B cell (primary cell): ENCODE results near the gene ZNF804A. TPM values are rescaled to one million over a fixed set of nuclear protein-coding genes. Genes with fewer than 3 reads are reported as not detected.

Source experiments
- ATAC-seq: fragments of 200-7000 bp; cut with Tn5 transposase; one replicate; pipeline ENCODE4 v1.10.0; 2021; ENCODE audit warnings: low read depth, mild to moderate bottlenecking, moderate number of reproducible peaks, moderate library complexity
- CTCF ChIA-PET: fragments of 350-600 bp; sonication (Branson Sonifier 250); formaldehyde crosslinking; loops from one replicate; lab custom pipeline; 2021; ENCODE audit warnings: antibody characterized with exemption, inconsistent platforms; lab: Charles Lee
- POLR2A ChIA-PET: fragments of 350-600 bp; sonication (Branson Sonifier 250); formaldehyde crosslinking; loops from one replicate; lab custom pipeline; 2021; ENCODE audit warnings: antibody characterized with exemption; lab: Charles Lee
- DNase-seq: peaks from one replicate; pipeline ENCODE4 v3.0.0; 2013
- H2AFZ ChIP-seq: 2 replicates; pipeline ENCODE4 v1.6.1; 2012; ENCODE audit warnings: mild to moderate bottlenecking, low read depth, low read length; ENCODE audit not compliant: insufficient read depth, poor library complexity, severe bottlenecking
- H3K27ac ChIP-seq, 2 donors: 1 replicate in 1 of 2; 2 replicates in 1 of 2; pipeline ENCODE4 v1.5.1; 2012 to 2013; ENCODE audit warnings: low read length in 2 of 2, mild to moderate bottlenecking in 2 of 2, moderate library complexity in 1 of 2
- H3K27me3 ChIP-seq, 4 experiments: fragments of 200-600 bp in 1 of 4; sonication (generic) in 1 of 4; replicated peaks in 1 of 4; 1 replicate in 2 of 4; 2 replicates in 2 of 4; pipeline versions ENCODE4 v1.6.1 to v1.7.0; 2013 to 2016; ENCODE audit warnings: low read length in 3 of 4, mild to moderate bottlenecking in 2 of 4, mixed read lengths in 1 of 4, moderate library complexity in 1 of 4; ENCODE audit not compliant: insufficient read depth in 4 of 4, control insufficient read depth in 3 of 4; ENCODE audit errors: control extremely low read depth in 1 of 4
- H3K36me3 ChIP-seq, 2 experiments: replicated peaks in 1 of 2; 1 replicate in 1 of 2; 2 replicates in 1 of 2; pipeline versions ENCODE4 v1.6.1 to v1.7.1; 2013; ENCODE audit warnings: low read length in 1 of 2; ENCODE audit not compliant: insufficient read depth in 2 of 2, control insufficient read depth in 1 of 2; ENCODE audit errors: control extremely low read depth in 1 of 2, extremely low read depth in 1 of 2
- H3K4me1 ChIP-seq, 2 donors: fragments of 200-600 bp in 1 of 2; sonication (generic) in 1 of 2; 1 replicate in 1 of 2; 2 replicates in 1 of 2; pipeline versions ENCODE4 v1.5.1 to v1.6.1; 2013 to 2017; ENCODE audit warnings: low read length in 2 of 2; ENCODE audit not compliant: control insufficient read depth in 2 of 2, insufficient read depth in 2 of 2
- H3K4me2 ChIP-seq: replicated peaks from 2 replicates; pipeline ENCODE3; 2012; ENCODE audit warnings: mild to moderate bottlenecking, low read depth, low read length; ENCODE audit not compliant: poor library complexity, severe bottlenecking
- H3K4me3 ChIP-seq, 5 experiments: fragments of 200-600 bp in 1 of 5; sonication (generic) in 1 of 5; 1 replicate in 3 of 5; 2 replicates in 2 of 5; pipeline versions ENCODE4 v1.5.1 to v1.7.0; 2011 to 2016; ENCODE audit warnings: low read length in 4 of 5, mild to moderate bottlenecking in 4 of 5, low read depth in 2 of 5, control low read depth in 1 of 5, moderate library complexity in 1 of 5; ENCODE audit not compliant: insufficient read depth in 1 of 5; ENCODE audit errors: control extremely low read depth in 1 of 5, extremely low read depth in 1 of 5
- H3K79me2 ChIP-seq: fragments of 200-600 bp; sonication (generic); one replicate; pipeline ENCODE4 v1.6.0; 2016; ENCODE audit warnings: low read length; ENCODE audit not compliant: control insufficient read depth, insufficient read depth
- H3K9ac ChIP-seq: fragments of 200-600 bp; sonication (generic); 2 replicates; pipeline ENCODE4 v1.6.1; 2017; ENCODE audit warnings: mild to moderate bottlenecking, low read length, moderate library complexity
- H3K9me3 ChIP-seq, 3 donors: one replicate each; pipeline versions ENCODE4 v1.6.1 to v1.7.1; 2013; ENCODE audit warnings: low read length in 2 of 3; ENCODE audit not compliant: control insufficient read depth in 2 of 3, insufficient read depth in 1 of 3; ENCODE audit errors: control extremely low read depth in 1 of 3
- H4K20me1 ChIP-seq: 2 replicates; pipeline ENCODE4 v1.6.0; 2012; ENCODE audit warnings: mild to moderate bottlenecking, low read length; ENCODE audit not compliant: insufficient read depth, control insufficient read depth, poor library complexity, severe bottlenecking
- H3K27ac Mint-ChIP-seq: one replicate; pipeline ENCODE4 v1.8.0; 2021; ENCODE audit warnings: mixed read lengths
- H3K27me3 Mint-ChIP-seq: one replicate; pipeline ENCODE4 v1.8.0; 2021; ENCODE audit warnings: mixed read lengths
- H3K4me1 Mint-ChIP-seq: one replicate; pipeline ENCODE4 v1.8.0; 2021; ENCODE audit warnings: mixed read lengths
- H3K4me3 Mint-ChIP-seq: one replicate; pipeline ENCODE4 v1.8.0; 2021; ENCODE audit warnings: mixed read lengths
- H3K9me3 Mint-ChIP-seq: one replicate; pipeline ENCODE4 v1.8.0; 2022; ENCODE audit warnings: mixed read lengths; ENCODE audit not compliant: insufficient read depth
- CTCF ChIP-seq: fragments of 200-600 bp; IDR thresholded peaks from one replicate; pipeline ENCODE4 v1.8.0; 2022; ENCODE audit warnings: antibody characterized with exemption, mild to moderate bottlenecking
- EZH2 ChIP-seq: IDR thresholded peaks from 2 replicates; pipeline ENCODE4 v1.6.1; 2012; ENCODE audit warnings: borderline replicate concordance, low read depth, mild to moderate bottlenecking, moderate library complexity, low read length; ENCODE audit not compliant: insufficient read depth, poor library complexity, severe bottlenecking
- WGBS: methylation state at CpG from one replicate; pipeline ENCODE4 v1.1.5; 2013; ENCODE audit warnings: missing lambda C conversion rate; ENCODE audit not compliant: insufficient coverage; 5-methylcytosine and 5-hydroxymethylcytosine counted together
- intact Hi-C: fragments of 100-400 bp; cut with micrococcal nuclease; formaldehyde crosslinking; loops from one replicate; pipeline ENCODE4 v1.10.0; 2022
- polyA plus RNA-seq: library from polyadenylated mRNA; depleted of rRNA; stranded (reverse); fragments of >200 nt; gene quantifications from 2 replicates; pipeline ENCODE4 v1.2.3, GENCODE V29; 2012
- total RNA-seq, 2 donors: library from RNA; stranded (reverse); fragments of 120-200 nt in 1 of 2; gene quantifications; 1 replicate in 1 of 2; 2 replicates in 1 of 2; pipeline versions ENCODE4 v1.2.3 to v1.2.4, GENCODE V29; 2013 to 2022

Gene ZNF804A
- total and polyA plus RNA-seq, 2 donors (not counting 1 experiment from before 2014, with no cell fraction given): 1.2 to 2.4 TPM

- H3K36me3 ChIP-seq: no peaks in the 10 kb centered on the region
- no peak overlapping the region for H3K27ac ChIP-seq
- Mint-ChIP-seq H3K9me3 (no peaks in the 10 kb centered on the region), H3K4me3 (no peak overlapping the region), H3K4me1 (no peaks in the 10 kb centered on the region), H3K27me3 (no peaks in the 10 kb centered on the region), H3K27ac (no peak overlapping the region)
- TF ChIP-seq CTCF (no peak), EZH2 (no peak)
- intact Hi-C loops: no loop called here
- H3K9ac ChIP-seq: no peak overlapping the region
- H4K20me1 ChIP-seq: no peaks in the 10 kb centered on the region
- H3K4me3 ChIP-seq: no peak overlapping the region
- ChIA-PET POLR2A (no interaction called here), CTCF (no interaction called here)
- no peaks in the 10 kb centered on the region for H3K9me3 ChIP-seq
- no peak overlapping the region for H2AFZ ChIP-seq
- H3K27me3 ChIP-seq: no peaks in the 10 kb centered on the region
- no peaks in the 10 kb centered on the region for H3K79me2 ChIP-seq
- H3K4me1 ChIP-seq: no peaks in the 10 kb centered on the region
- ATAC-seq: no peak
- no peak for DNase-seq
- no peak overlapping the region for H3K4me2 ChIP-seq
Observed at GRCh38 chr2:184633726-184634125, 35.4 kb downstream of the ZNF804A start.

GRCh38 chr2:184637781-184638180 is 39.5 kb downstream of the ZNF804A start:
- POLR2A ChIA-PET: no interaction called here
- intact Hi-C loops: no loop called here
- Mint-ChIP-seq H3K4me1 (no peaks in the 10 kb centered on the region), H3K9me3 (no peaks in the 10 kb centered on the region), H3K27me3 (no peaks in the 10 kb centered on the region), H3K4me3 (no peak overlapping the region), H3K27ac (no peak overlapping the region)
- Histone ChIP-seq H3K4me1 (no peaks in the 10 kb centered on the region), H3K9ac (no peak overlapping the region), H4K20me1 (no peaks in the 10 kb centered on the region), H2AFZ (no peak overlapping the region), H3K9me3 (no peaks in the 10 kb centered on the region), H3K4me2 (no peak overlapping the region), H3K27me3 (no peaks in the 10 kb centered on the region), H3K27ac (no peak overlapping the region), H3K36me3 (no peaks in the 10 kb centered on the region), H3K4me3 (no peak overlapping the region), H3K79me2 (no peaks in the 10 kb centered on the region)
- ATAC-seq: no peak
- DNase-seq: no peak
- no CpG with 5 or more reads among the region's 1 CpG for WGBS
- CTCF ChIA-PET: no interaction called here
- no peak for TF ChIP-seq EZH2
- TF ChIP-seq CTCF: no peak
